Esophagus muscularis mucosa (tissue), 4 donors: ENCODE measurements around the gene TMPRSS12. TPM values are rescaled to one million over a fixed set of nuclear protein-coding genes. Genes with fewer than 3 reads are reported as not detected.
"Not testable (repeated sequence)": the region's sequence is repeated elsewhere in the genome, so short reads cannot be mapped to it uniquely, and the experiment has no call there.

Experiments used
- DNase-seq: peaks from one replicate; pipeline ENCODE4 v3.0.0-alpha.2; 2017; ENCODE audit errors: extremely low spot score
- H3K27ac ChIP-seq, 4 donors: fragments of 200-600 bp; sonication (generic); replicated peaks in 1 of 4; 1 replicate in 3 of 4; 2 replicates in 1 of 4; pipeline ENCODE4 v1.5.1; 2016 to 2019; ENCODE audit warnings: mild to moderate bottlenecking in 1 of 4
- H3K27me3 ChIP-seq, 4 donors: fragments of 200-600 bp; sonication (generic); one replicate each; pipeline versions ENCODE4 v1.5.1 to v1.6.0; 2016 to 2019
- H3K36me3 ChIP-seq, 4 donors: fragments of 200-600 bp; sonication (generic); one replicate each; pipeline ENCODE4 v1.5.1; 2016 to 2019
- H3K4me1 ChIP-seq, 4 donors: fragments of 200-600 bp; sonication (generic); one replicate each; pipeline ENCODE4 v1.5.1; 2016 to 2019
- H3K4me3 ChIP-seq, 4 donors: fragments of 200-600 bp; sonication (generic); 1 replicate in 2 of 4; 2 replicates in 2 of 4; pipeline ENCODE4 v1.5.1; 2016 to 2019; ENCODE audit warnings: mild to moderate bottlenecking in 4 of 4, moderate library complexity in 1 of 4
- H3K9me3 ChIP-seq, 4 donors: fragments of 200-600 bp; sonication (generic); 1 replicate in 3 of 4; 2 replicates in 1 of 4; pipeline ENCODE4 v1.5.1; 2016 to 2019
- EP300 ChIP-seq: sonication (generic); formaldehyde crosslinking; IDR thresholded peaks from one replicate; pipeline ENCODE4 v1.6.1; 2017; ENCODE audit warnings: antibody characterized with exemption
- POLR2A ChIP-seq: fragments of 450-650 bp; IDR thresholded peaks from one replicate; pipeline ENCODE4 v1.6.1; 2017; ENCODE audit warnings: antibody characterized with exemption, moderate library complexity, mild to moderate bottlenecking, low read depth
- POLR2AphosphoS5 ChIP-seq, 2 donors: sonication (generic); formaldehyde crosslinking; IDR thresholded peaks; one replicate each; pipeline ENCODE4 v1.6.1; 2017; ENCODE audit warnings: antibody characterized with exemption in 2 of 2
- WGBS: methylation state at CpG from one replicate; pipeline ENCODE4 v1.1.5; 2018; 5-methylcytosine and 5-hydroxymethylcytosine counted together
- intact Hi-C: fragments of 100-400 bp; cut with DNase I; formaldehyde crosslinking; loops from one replicate; pipeline ENCODE4 v1.15.1; 2023
- total RNA-seq, 4 donors: library from RNA; depleted of rRNA; stranded (reverse); fragments of >200 nt; gene quantifications; one replicate each; pipeline versions ENCODE4 v1.1.0 to v1.2.1, GENCODE V29; 2016
- TF ChIP-seq, protein P1 (sequence below), 3 experiments: fragments of 200-600 bp in 2 of 3; fragments of 450-650 bp in 1 of 3; sonication (generic) in 2 of 3; IDR thresholded peaks; one replicate each; pipeline ENCODE4 v1.5.1; 2017 to 2019; ENCODE audit warnings: antibody characterized with exemption in 3 of 3, mild to moderate bottlenecking in 2 of 3, moderate library complexity in 1 of 3

Gene TMPRSS12
- total RNA-seq, 4 donors from 2014 or later: not detected

- H3K36me3 ChIP-seq: no peaks in the 10 kb centered on the region
- WGBS: 84% methylated on average over 2 of the region's 2 CpGs
- H3K9me3 ChIP-seq: no peaks in the 10 kb centered on the region
- no peak for TF ChIP-seq POLR2AphosphoS5 (IDR thresholded peaks at IDR 0.05)
- no peak for TF ChIP-seq POLR2A
- TF ChIP-seq, protein P1, sequence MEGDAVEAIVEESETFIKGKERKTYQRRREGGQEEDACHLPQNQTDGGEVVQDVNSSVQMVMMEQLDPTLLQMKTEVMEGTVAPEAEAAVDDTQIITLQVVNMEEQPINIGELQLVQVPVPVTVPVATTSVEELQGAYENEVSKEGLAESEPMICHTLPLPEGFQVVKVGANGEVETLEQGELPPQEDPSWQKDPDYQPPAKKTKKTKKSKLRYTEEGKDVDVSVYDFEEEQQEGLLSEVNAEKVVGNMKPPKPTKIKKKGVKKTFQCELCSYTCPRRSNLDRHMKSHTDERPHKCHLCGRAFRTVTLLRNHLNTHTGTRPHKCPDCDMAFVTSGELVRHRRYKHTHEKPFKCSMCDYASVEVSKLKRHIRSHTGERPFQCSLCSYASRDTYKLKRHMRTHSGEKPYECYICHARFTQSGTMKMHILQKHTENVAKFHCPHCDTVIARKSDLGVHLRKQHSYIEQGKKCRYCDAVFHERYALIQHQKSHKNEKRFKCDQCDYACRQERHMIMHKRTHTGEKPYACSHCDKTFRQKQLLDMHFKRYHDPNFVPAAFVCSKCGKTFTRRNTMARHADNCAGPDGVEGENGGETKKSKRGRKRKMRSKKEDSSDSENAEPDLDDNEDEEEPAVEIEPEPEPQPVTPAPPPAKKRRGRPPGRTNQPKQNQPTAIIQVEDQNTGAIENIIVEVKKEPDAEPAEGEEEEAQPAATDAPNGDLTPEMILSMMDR (IDR thresholded peaks at IDR 0.05): no peak
- no peak for TF ChIP-seq EP300
- no peaks in the 10 kb centered on the region for H3K27me3 ChIP-seq
- no peak overlapping the region for H3K4me3 ChIP-seq
- intact Hi-C loops: no loop called here
- H3K27ac ChIP-seq: no peak overlapping the region
- peaks cover 0 to 8% (median 3%) of the 10 kb centered on the region in 4 donors for H3K4me1 ChIP-seq
- no peak for DNase-seq
Observed at GRCh38 chr12:50888666-50889065, 45.9 kb downstream of the TMPRSS12 start.

GRCh38 chr12:50894241-50894640, 51.5 kb downstream of the TMPRSS12 start:
- WGBS: 31% methylated on average over 3 of the region's 3 CpGs
- no peak overlapping the region for H3K4me3 ChIP-seq
- no peaks in the 10 kb centered on the region for H3K36me3 ChIP-seq
- DNase-seq: no peak
- no peak overlapping the region for H3K27ac ChIP-seq
- no peaks in the 10 kb centered on the region for H3K4me1 ChIP-seq
- intact Hi-C loops: no loop called here
- H3K27me3 ChIP-seq: no peaks in the 10 kb centered on the region
- TF ChIP-seq EP300: no peak
- no peak for TF ChIP-seq POLR2AphosphoS5 (IDR thresholded peaks at IDR 0.05)
- TF ChIP-seq, protein P1 (IDR thresholded peaks at IDR 0.05): no peak
- TF ChIP-seq POLR2A: no peak
- no peaks in the 10 kb centered on the region for H3K9me3 ChIP-seq

DNA sequence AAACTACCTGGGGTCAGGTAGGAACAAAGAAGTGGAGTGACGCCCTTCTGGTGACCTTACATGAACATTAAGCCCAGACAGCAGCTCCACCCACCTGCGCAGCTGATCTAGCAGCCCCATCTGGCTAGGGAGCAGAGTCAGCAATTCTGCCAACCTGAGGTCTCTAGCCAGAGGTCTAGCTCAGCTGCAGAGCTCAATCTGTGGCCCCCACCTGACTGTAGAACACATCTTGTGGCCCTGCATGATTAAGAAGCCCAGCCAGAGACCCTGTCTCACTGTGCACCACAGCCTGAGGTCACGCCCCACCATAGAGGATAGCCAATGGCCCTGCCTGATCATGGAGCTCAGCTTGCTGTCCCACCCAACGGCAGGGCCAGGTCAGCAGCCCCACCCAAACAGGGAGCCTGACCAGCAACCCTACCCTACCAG, 59.0 kb downstream of the TMPRSS12 start:
- no peaks in the 10 kb centered on the region for H3K9me3 ChIP-seq
- 83% methylated on average over 2 of the region's 4 CpGs for WGBS
- no peak for DNase-seq
- intact Hi-C loops: no loop called here
- H3K27ac ChIP-seq: no peak overlapping the region
- H3K27me3 ChIP-seq: no peaks in the 10 kb centered on the region
- H3K4me1 ChIP-seq: no peaks in the 10 kb centered on the region
- TF ChIP-seq, protein P1 (IDR thresholded peaks at IDR 0.05): no peak
- TF ChIP-seq POLR2A (no peak), EP300 (no peak), POLR2AphosphoS5 (IDR thresholded peaks at IDR 0.05) (no peak)
- H3K4me3 ChIP-seq: no peak overlapping the region
- H3K36me3 ChIP-seq: no peaks in the 10 kb centered on the region

DNA sequence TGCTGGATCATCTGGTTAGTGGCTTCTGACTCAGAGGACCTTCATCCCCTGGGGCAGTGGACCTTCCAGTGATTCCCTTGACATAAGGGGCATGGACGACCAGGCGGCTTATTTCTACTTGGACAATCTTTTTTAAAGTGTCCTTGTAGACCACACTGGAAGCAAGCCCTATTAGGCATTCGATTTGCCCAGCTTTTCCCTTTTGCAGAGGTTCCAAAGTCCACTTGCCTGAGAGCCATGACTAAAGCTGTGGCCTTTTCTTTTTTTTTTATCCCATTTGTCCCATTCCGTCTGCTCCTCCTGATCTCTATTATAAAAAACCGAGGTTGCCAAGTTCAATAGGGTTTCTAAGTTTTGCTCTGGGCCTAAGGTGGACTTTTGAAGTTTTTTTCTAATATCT, 65.8 kb downstream of the TMPRSS12 start:
- H3K27me3 ChIP-seq, H3K4me1 ChIP-seq, intact Hi-C loops, H3K27ac ChIP-seq, H3K36me3 ChIP-seq, DNase-seq, H3K4me3 ChIP-seq: not testable (repeated sequence)
- WGBS: 84% methylated on average over 5 of the region's 5 CpGs
- peaks cover 0 to 11% (median 6%) of the 10 kb centered on the region in 4 donors for H3K9me3 ChIP-seq

- H3K27me3 ChIP-seq, DNase-seq, H3K27ac ChIP-seq, H3K4me1 ChIP-seq, H3K36me3 ChIP-seq, intact Hi-C loops, H3K4me3 ChIP-seq: not testable (repeated sequence)
- WGBS: 94% methylated on average over 6 of the region's 6 CpGs
- peaks cover 0 to 33% (median 23%) of the 10 kb centered on the region in 4 donors for H3K9me3 ChIP-seq
Observed at GRCh38 chr12:50912361-50912760, 69.6 kb downstream of the TMPRSS12 start.

DNA sequence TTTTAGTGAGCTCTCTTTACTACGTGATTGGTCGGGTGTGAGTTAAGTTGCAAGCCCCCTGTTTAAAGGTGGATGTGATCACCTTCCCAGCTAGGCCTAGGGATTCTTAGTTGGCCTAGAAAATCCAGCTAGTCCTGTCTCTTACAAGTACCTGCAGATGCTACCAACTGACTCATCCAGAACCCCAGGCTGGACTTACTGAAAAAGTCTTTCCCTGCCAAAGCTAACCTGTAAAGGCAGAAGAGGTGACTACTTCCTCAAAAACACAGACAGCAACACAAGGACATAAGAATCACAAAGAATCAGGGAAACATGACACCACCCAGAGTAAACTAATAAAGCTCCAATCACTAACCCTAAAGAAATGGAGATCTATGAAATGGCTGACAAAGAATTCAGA, 70.5 kb downstream of the TMPRSS12 start:
- Histone ChIP-seq H3K4me1 (no peaks in the 10 kb centered on the region), H3K36me3 (no peaks in the 10 kb centered on the region), H3K27ac (no peak overlapping the region), H3K4me3 (no peak overlapping the region), H3K27me3 (no peaks in the 10 kb centered on the region), H3K9me3 (peaks cover 0 to 33% (median 23%) of the 10 kb centered on the region in 4 donors)
- intact Hi-C loops: no loop called here
- no peak for TF ChIP-seq EP300
- TF ChIP-seq POLR2AphosphoS5 (IDR thresholded peaks at IDR 0.05): no peak
- TF ChIP-seq, protein P1 (IDR thresholded peaks at IDR 0.05): no peak
- no peak for TF ChIP-seq POLR2A
- no peak for DNase-seq
- WGBS: 91% methylated on average over 2 of the region's 2 CpGs
